ENCODE data around the gene KCNN3.

The KCNN3 gene

GRCh38 chr1:154716011-154716410 lies 154.1 kb downstream of the KCNN3 start:
- H3K4me3 ChIP-seq (ENCODE audit: low read depth in 1 of 5, low read length in 5 of 5), result no peak overlapping the region
- H3K9ac ChIP-seq (ENCODE audit: low read length in 5 of 5), result no peak overlapping the region
- H3K4me1 ChIP-seq (ENCODE audit: control insufficient read depth in 5 of 5, insufficient read depth in 5 of 5, low read length in 5 of 5), result peaks cover 0 to 19% (median 0%) of the 10 kb centered on the region in 5 donors
- H3K36me3 ChIP-seq (ENCODE audit: control insufficient read depth in 5 of 5, insufficient read depth in 5 of 5, low read length in 5 of 5), result no peaks in the 10 kb centered on the region
- no peaks in the 10 kb centered on the region for H3K27me3 ChIP-seq (ENCODE audit: control insufficient read depth in 5 of 5, insufficient read depth in 4 of 5, low read length in 5 of 5)
- H3K27ac ChIP-seq (ENCODE audit: low read depth, low read length), result no peak overlapping the region
- no peaks in the 10 kb centered on the region for H3K9me3 ChIP-seq (ENCODE audit: control insufficient read depth in 5 of 5, low read length in 5 of 5)

- no peaks in the 10 kb centered on the region for H3K36me3 ChIP-seq (ENCODE audit: control insufficient read depth in 5 of 5, insufficient read depth in 5 of 5, low read length in 5 of 5)
- no peak overlapping the region for H3K4me3 ChIP-seq (ENCODE audit: low read depth in 1 of 5, low read length in 5 of 5)
- H3K27ac ChIP-seq (ENCODE audit: low read depth, low read length), result no peak overlapping the region
- peaks cover 0 to 13% (median 0%) of the 10 kb centered on the region in 5 donors for H3K4me1 ChIP-seq (ENCODE audit: control insufficient read depth in 5 of 5, insufficient read depth in 5 of 5, low read length in 5 of 5)
- H3K9me3 ChIP-seq (ENCODE audit: control insufficient read depth in 5 of 5, low read length in 5 of 5), result no peaks in the 10 kb centered on the region
- H3K9ac ChIP-seq (ENCODE audit: low read length in 5 of 5), result no peak overlapping the region
- H3K27me3 ChIP-seq (ENCODE audit: control insufficient read depth in 5 of 5, insufficient read depth in 4 of 5, low read length in 5 of 5), result no peaks in the 10 kb centered on the region
These were observed 154.7 kb downstream of the KCNN3 start for GRCh38 chr1:154715385-154715784.

DNA sequence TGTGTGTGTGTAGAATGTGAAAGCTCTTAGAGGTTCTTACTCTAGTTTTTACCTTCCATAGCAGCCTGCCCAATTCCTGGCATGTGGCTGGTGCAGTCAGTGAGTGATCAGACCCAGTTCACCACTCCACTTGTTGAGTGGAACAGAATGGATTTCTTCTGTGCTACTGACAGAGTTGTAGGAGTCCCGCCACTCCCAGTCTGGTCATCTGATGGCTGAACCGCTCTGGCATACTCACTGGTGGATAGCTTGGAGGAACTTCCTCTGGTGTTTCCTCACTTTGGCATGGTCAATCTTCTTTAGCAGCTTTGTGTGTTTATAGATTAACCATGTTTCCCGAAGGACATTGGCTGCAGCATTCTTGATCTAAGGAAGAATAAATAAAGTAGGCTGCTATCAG lies 155.4 kb downstream of the KCNN3 start:
- no peak overlapping the region for H3K9ac ChIP-seq (ENCODE audit: low read length in 5 of 5)
- peaks cover 0 to 6% (median 0%) of the 10 kb centered on the region in 5 donors for H3K4me1 ChIP-seq (ENCODE audit: control insufficient read depth in 5 of 5, insufficient read depth in 5 of 5, low read length in 5 of 5)
- no peak overlapping the region for H3K4me3 ChIP-seq (ENCODE audit: low read depth in 1 of 5, low read length in 5 of 5)
- H3K9me3 ChIP-seq (ENCODE audit: control insufficient read depth in 5 of 5, low read length in 5 of 5), result no peaks in the 10 kb centered on the region
- no peaks in the 10 kb centered on the region for H3K36me3 ChIP-seq (ENCODE audit: control insufficient read depth in 5 of 5, insufficient read depth in 5 of 5, low read length in 5 of 5)
- H3K27me3 ChIP-seq (ENCODE audit: control insufficient read depth in 5 of 5, insufficient read depth in 4 of 5, low read length in 5 of 5), result no peaks in the 10 kb centered on the region
- no peak overlapping the region for H3K27ac ChIP-seq (ENCODE audit: low read depth, low read length)

DNA sequence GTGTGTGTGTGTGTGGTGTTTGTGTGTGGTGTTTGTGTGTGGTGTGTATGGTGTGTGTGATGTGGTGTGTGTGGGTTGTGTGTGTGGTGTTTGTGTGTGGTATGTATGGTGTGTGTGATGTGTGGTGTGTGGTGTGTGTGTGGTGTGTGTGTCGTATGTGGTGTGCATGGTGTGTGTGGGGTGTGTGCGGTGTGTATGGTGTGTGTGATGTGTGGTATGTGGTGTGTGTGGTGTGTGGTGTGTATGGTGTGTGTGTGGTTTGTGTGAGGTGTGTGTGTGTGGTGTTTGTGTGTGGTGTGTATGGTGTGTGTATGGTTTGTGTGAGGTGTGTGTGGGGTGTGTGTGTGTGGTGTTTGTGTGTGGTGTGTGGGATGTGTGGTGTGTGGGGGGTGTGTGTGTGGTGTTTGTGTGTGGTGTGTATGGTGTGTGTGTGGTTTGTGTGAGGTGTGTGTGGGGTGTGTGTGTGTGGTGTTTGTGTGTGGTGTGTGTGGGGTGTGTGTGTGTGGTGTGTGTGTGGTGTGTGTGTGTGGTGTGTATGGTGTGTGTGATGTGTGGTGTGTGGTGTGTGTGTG lies 155.9 kb downstream of the KCNN3 start:
- H3K27me3 ChIP-seq (ENCODE audit: control insufficient read depth in 5 of 5, insufficient read depth in 4 of 5, low read length in 5 of 5), result no peaks in the 10 kb centered on the region
- no peak overlapping the region for H3K27ac ChIP-seq (ENCODE audit: low read depth, low read length)
- peaks cover 0 to under 1% (median 0%) of the 10 kb centered on the region in 5 donors for H3K4me1 ChIP-seq (ENCODE audit: control insufficient read depth in 5 of 5, insufficient read depth in 5 of 5, low read length in 5 of 5)
- no peak overlapping the region for H3K4me3 ChIP-seq (ENCODE audit: low read depth in 1 of 5, low read length in 5 of 5)
- H3K36me3 ChIP-seq (ENCODE audit: control insufficient read depth in 5 of 5, insufficient read depth in 5 of 5, low read length in 5 of 5), result no peaks in the 10 kb centered on the region
- H3K9ac ChIP-seq (ENCODE audit: low read length in 5 of 5), result no peak overlapping the region
- no peaks in the 10 kb centered on the region for H3K9me3 ChIP-seq (ENCODE audit: control insufficient read depth in 5 of 5, low read length in 5 of 5)

- Histone ChIP-seq H3K4me1 (ENCODE audit: control insufficient read depth in 5 of 5, insufficient read depth in 5 of 5, low read length in 5 of 5) (no peaks in the 10 kb centered on the region), H3K36me3 (ENCODE audit: control insufficient read depth in 5 of 5, insufficient read depth in 5 of 5, low read length in 5 of 5) (no peaks in the 10 kb centered on the region), H3K27me3 (ENCODE audit: control insufficient read depth in 5 of 5, insufficient read depth in 4 of 5, low read length in 5 of 5) (peaks cover 0 to 8% (median under 1%) of the 10 kb centered on the region in 5 donors), H3K27ac (ENCODE audit: low read depth, low read length) (no peak overlapping the region), H3K4me3 (ENCODE audit: low read depth in 1 of 5, low read length in 5 of 5) (no peak overlapping the region), H3K9ac (ENCODE audit: low read length in 5 of 5) (no peak overlapping the region), H3K9me3 (ENCODE audit: control insufficient read depth in 5 of 5, low read length in 5 of 5) (no peaks in the 10 kb centered on the region)
These were observed 157.1 kb downstream of the KCNN3 start for GRCh38 chr1:154713005-154713404.

DNA sequence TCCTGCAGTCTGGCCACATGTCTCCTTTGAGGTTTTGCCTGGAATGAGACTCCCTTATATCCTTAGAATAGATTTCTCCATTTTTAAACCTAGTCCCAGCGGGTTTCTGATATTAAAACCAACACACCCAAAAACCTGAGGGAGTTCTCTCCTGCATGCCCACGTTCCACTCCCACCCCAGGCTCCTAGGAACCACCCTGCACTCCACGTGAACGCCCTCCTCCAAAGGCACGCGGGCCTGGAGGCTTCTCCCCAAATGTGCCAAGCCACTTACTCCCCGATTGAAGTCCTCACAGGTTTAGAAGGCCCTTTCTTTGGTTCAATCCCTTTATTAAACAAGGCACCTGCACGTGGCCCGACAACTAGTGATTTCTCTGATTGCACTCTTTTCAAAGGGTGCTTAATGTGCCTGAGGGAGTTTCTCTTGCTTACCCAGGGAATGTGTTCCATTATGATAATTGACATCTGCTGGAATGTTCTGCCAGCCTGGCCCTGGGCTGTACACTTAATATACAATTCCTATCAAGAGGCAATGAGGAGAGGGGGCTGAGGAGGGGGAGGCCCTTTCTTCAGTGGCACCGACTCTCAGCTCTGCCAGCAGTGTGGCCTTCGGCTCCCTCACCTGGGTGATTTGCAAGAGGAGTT lies 157.8 kb downstream of the KCNN3 start:
- Histone ChIP-seq H3K4me3 (ENCODE audit: low read depth in 1 of 5, low read length in 5 of 5) (no peak overlapping the region), H3K4me1 (ENCODE audit: control insufficient read depth in 5 of 5, insufficient read depth in 5 of 5, low read length in 5 of 5) (no peaks in the 10 kb centered on the region), H3K9ac (ENCODE audit: low read length in 5 of 5) (no peak overlapping the region), H3K27me3 (ENCODE audit: control insufficient read depth in 5 of 5, insufficient read depth in 4 of 5, low read length in 5 of 5) (peaks cover 0 to 8% (median 3%) of the 10 kb centered on the region in 5 donors), H3K36me3 (ENCODE audit: control insufficient read depth in 5 of 5, insufficient read depth in 5 of 5, low read length in 5 of 5) (no peaks in the 10 kb centered on the region), H3K27ac (ENCODE audit: low read depth, low read length) (no peak overlapping the region), H3K9me3 (ENCODE audit: control insufficient read depth in 5 of 5, low read length in 5 of 5) (no peaks in the 10 kb centered on the region)

DNA sequence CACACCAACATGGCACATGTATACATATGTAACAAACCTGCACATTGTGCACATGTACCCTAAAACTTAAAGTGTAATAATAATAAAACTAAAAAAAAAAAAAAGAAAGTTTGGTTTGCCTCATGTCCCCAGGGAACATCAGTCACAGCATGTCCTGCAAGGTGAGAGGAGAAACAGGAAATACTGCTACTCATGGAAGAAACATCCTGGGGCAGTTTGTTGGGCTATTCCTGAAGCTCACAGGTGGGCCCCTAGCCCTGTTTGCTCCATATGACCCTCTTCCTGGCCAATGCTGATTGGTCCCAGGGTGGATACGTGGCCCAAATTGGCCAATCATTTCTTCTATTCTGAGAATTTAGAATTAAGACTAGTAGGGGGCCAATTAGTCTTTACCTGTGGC lies 158.7 kb downstream of the KCNN3 start:
- Histone ChIP-seq H3K9me3 (ENCODE audit: control insufficient read depth in 5 of 5, low read length in 5 of 5) (no peaks in the 10 kb centered on the region), H3K4me3 (ENCODE audit: low read depth in 1 of 5, low read length in 5 of 5) (no peak overlapping the region), H3K9ac (ENCODE audit: low read length in 5 of 5) (no peak overlapping the region), H3K4me1 (ENCODE audit: control insufficient read depth in 5 of 5, insufficient read depth in 5 of 5, low read length in 5 of 5) (no peaks in the 10 kb centered on the region), H3K27me3 (ENCODE audit: control insufficient read depth in 5 of 5, insufficient read depth in 4 of 5, low read length in 5 of 5) (peaks cover 0 to 8% (median 3%) of the 10 kb centered on the region in 5 donors), H3K27ac (ENCODE audit: low read depth, low read length) (no peak overlapping the region), H3K36me3 (ENCODE audit: control insufficient read depth in 5 of 5, insufficient read depth in 5 of 5, low read length in 5 of 5) (no peaks in the 10 kb centered on the region)

GRCh38 chr1:154710106-154710505 lies 160.0 kb downstream of the KCNN3 start:
- no peaks in the 10 kb centered on the region for H3K9me3 ChIP-seq (ENCODE audit: control insufficient read depth in 5 of 5, low read length in 5 of 5)
- H3K4me1 ChIP-seq (ENCODE audit: control insufficient read depth in 5 of 5, insufficient read depth in 5 of 5, low read length in 5 of 5), result no peaks in the 10 kb centered on the region
- H3K9ac ChIP-seq (ENCODE audit: low read length in 5 of 5), result no peak overlapping the region
- H3K36me3 ChIP-seq (ENCODE audit: control insufficient read depth in 5 of 5, insufficient read depth in 5 of 5, low read length in 5 of 5), result no peaks in the 10 kb centered on the region
- peaks cover 0 to 8% (median 3%) of the 10 kb centered on the region in 5 donors for H3K27me3 ChIP-seq (ENCODE audit: control insufficient read depth in 5 of 5, insufficient read depth in 4 of 5, low read length in 5 of 5)
- H3K27ac ChIP-seq (ENCODE audit: low read depth, low read length), result no peak overlapping the region
- no peak overlapping the region for H3K4me3 ChIP-seq (ENCODE audit: low read depth in 1 of 5, low read length in 5 of 5)

- no peaks in the 10 kb centered on the region for H3K4me1 ChIP-seq (ENCODE audit: control insufficient read depth in 5 of 5, insufficient read depth in 5 of 5, low read length in 5 of 5)
- peaks cover 0 to 8% (median 3%) of the 10 kb centered on the region in 5 donors for H3K27me3 ChIP-seq (ENCODE audit: control insufficient read depth in 5 of 5, insufficient read depth in 4 of 5, low read length in 5 of 5)
- no peak overlapping the region for H3K4me3 ChIP-seq (ENCODE audit: low read depth in 1 of 5, low read length in 5 of 5)
- H3K9me3 ChIP-seq (ENCODE audit: control insufficient read depth in 5 of 5, low read length in 5 of 5), result no peaks in the 10 kb centered on the region
- no peak overlapping the region for H3K27ac ChIP-seq (ENCODE audit: low read depth, low read length)
- no peaks in the 10 kb centered on the region for H3K36me3 ChIP-seq (ENCODE audit: control insufficient read depth in 5 of 5, insufficient read depth in 5 of 5, low read length in 5 of 5)
- no peak overlapping the region for H3K9ac ChIP-seq (ENCODE audit: low read length in 5 of 5)
These were observed 162.1 kb downstream of the KCNN3 start for GRCh38 chr1:154707901-154708463.

DNA sequence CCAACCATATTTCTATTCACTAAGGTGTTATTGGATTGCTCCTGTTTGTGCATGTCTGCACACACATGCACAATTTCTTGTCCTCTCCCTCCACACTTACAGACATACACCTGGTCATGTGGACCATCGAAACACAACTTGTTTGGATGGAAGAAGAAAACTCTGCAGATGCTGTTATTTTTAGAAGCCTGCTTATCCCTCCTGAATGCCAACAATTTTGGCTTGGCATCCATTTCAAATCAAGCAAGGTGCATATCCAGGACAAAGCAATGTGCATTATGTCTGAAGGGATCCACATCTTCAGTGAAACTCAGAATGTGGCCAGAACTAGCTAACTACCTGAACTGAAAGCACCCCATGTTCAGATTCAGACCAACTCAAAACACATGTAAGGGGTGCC lies 163.2 kb downstream of the KCNN3 start:
- Histone ChIP-seq H3K9ac (ENCODE audit: low read length in 5 of 5) (no peak overlapping the region), H3K36me3 (ENCODE audit: control insufficient read depth in 5 of 5, insufficient read depth in 5 of 5, low read length in 5 of 5) (no peaks in the 10 kb centered on the region), H3K27ac (ENCODE audit: low read depth, low read length) (no peak overlapping the region), H3K4me1 (ENCODE audit: control insufficient read depth in 5 of 5, insufficient read depth in 5 of 5, low read length in 5 of 5) (no peaks in the 10 kb centered on the region), H3K4me3 (ENCODE audit: low read depth in 1 of 5, low read length in 5 of 5) (no peak overlapping the region), H3K9me3 (ENCODE audit: control insufficient read depth in 5 of 5, low read length in 5 of 5) (no peaks in the 10 kb centered on the region), H3K27me3 (ENCODE audit: control insufficient read depth in 5 of 5, insufficient read depth in 4 of 5, low read length in 5 of 5) (peaks cover 0 to 8% (median 3%) of the 10 kb centered on the region in 5 donors)

Data from subcutaneous abdominal adipose tissue (tissue), 5 donors.